ENCODE results near the gene PAM.

GRCh38 chr5:102865510-102866236 lies 110.6 kb downstream of the PAM start:
- no peak for TF ChIP-seq CTCF (IDR thresholded peaks at IDR 0.05)
- peak; percentile 67 for TF ChIP-seq TCF7L2 (IDR thresholded peaks at IDR 0.05; ENCODE audit: low read depth, low read length)
- TF ChIP-seq SIN3A (IDR thresholded peaks at IDR 0.05; ENCODE audit: borderline replicate concordance, insufficient read depth, low read depth, low read length), result peak; percentile 57; the same call in 1 of the 2 replicates

All from Panc1 (cell line).